Measurements from ENCODE around the gene TNF. TPM values are rescaled to one million over a fixed set of nuclear protein-coding genes. Genes with fewer than 3 reads are reported as not detected.

Gene TNF
- total RNA-seq, 4 donors from 2014 or later, result 0.65 to 1.5 (median 0.96) TPM; not detected in 1

DNA sequence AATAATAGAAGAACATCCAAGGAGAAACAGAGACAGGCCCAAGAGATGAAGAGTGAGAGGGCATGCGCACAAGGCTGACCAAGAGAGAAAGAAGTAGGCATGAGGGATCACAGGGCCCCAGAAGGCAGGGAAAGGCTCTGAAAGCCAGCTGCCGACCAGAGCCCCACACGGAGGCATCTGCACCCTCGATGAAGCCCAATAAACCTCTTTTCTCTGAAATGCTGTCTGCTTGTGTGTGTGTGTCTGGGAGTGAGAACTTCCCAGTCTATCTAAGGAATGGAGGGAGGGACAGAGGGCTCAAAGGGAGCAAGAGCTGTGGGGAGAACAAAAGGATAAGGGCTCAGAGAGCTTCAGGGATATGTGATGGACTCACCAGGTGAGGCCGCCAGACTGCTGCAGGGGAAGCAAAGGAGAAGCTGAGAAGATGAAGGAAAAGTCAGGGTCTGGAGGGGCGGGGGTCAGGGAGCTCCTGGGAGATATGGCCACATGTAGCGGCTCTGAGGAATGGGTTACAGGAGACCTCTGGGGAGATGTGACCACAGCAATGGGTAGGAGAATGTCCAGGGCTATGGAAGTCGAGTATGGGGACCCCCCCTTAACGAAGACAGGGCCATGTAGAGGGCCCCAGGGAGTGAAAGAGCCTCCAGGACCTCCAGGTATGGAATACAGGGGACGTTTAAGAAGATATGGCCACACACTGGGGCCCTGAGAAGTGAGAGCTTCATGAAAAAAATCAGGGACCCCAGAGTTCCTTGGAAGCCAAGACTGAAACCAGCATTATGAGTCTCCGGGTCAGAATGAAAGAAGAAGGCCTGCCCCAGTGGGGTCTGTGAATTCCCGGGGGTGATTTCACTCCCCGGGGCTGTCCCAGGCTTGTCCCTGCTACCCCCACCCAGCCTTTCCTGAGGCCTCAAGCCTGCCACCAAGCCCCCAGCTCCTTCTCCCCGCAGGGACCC lies 981 bp upstream of the TNF start:
- no peak for DNase-seq (ENCODE audit: low spot score)
- no peak for TF ChIP-seq CTCF (IDR thresholded peaks at IDR 0.05)
- no peak for ATAC-seq (ENCODE audit: low FRiP score)

- no peak for DNase-seq (ENCODE audit: low spot score)
- no peak for ATAC-seq (ENCODE audit: low FRiP score)
- TF ChIP-seq CTCF (IDR thresholded peaks at IDR 0.05), result no peak
Observed at GRCh38 chr6:31575952-31576685, 754 bp downstream of the TNF start.

DNA sequence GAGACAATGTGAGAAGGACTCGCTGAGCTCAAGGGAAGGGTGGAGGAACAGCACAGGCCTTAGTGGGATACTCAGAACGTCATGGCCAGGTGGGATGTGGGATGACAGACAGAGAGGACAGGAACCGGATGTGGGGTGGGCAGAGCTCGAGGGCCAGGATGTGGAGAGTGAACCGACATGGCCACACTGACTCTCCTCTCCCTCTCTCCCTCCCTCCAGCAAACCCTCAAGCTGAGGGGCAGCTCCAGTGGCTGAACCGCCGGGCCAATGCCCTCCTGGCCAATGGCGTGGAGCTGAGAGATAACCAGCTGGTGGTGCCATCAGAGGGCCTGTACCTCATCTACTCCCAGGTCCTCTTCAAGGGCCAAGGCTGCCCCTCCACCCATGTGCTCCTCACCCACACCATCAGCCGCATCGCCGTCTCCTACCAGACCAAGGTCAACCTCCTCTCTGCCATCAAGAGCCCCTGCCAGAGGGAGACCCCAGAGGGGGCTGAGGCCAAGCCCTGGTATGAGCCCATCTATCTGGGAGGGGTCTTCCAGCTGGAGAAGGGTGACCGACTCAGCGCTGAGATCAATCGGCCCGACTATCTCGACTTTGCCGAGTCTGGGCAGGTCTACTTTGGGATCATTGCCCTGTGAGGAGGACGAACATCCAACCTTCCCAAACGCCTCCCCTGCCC lies 1.7 kb downstream of the TNF start:
- DNase-seq (ENCODE audit: low spot score), result no peak
- ATAC-seq (ENCODE audit: low FRiP score), result no peak
- no peak for TF ChIP-seq CTCF (IDR thresholded peaks at IDR 0.05)

DNA sequence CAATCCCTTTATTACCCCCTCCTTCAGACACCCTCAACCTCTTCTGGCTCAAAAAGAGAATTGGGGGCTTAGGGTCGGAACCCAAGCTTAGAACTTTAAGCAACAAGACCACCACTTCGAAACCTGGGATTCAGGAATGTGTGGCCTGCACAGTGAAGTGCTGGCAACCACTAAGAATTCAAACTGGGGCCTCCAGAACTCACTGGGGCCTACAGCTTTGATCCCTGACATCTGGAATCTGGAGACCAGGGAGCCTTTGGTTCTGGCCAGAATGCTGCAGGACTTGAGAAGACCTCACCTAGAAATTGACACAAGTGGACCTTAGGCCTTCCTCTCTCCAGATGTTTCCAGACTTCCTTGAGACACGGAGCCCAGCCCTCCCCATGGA lies 2.2 kb downstream of the TNF start:
- TF ChIP-seq CTCF (IDR thresholded peaks at IDR 0.05), result no peak
- ATAC-seq (ENCODE audit: low FRiP score), result no peak
- no peak for DNase-seq (ENCODE audit: low spot score)

DNA sequence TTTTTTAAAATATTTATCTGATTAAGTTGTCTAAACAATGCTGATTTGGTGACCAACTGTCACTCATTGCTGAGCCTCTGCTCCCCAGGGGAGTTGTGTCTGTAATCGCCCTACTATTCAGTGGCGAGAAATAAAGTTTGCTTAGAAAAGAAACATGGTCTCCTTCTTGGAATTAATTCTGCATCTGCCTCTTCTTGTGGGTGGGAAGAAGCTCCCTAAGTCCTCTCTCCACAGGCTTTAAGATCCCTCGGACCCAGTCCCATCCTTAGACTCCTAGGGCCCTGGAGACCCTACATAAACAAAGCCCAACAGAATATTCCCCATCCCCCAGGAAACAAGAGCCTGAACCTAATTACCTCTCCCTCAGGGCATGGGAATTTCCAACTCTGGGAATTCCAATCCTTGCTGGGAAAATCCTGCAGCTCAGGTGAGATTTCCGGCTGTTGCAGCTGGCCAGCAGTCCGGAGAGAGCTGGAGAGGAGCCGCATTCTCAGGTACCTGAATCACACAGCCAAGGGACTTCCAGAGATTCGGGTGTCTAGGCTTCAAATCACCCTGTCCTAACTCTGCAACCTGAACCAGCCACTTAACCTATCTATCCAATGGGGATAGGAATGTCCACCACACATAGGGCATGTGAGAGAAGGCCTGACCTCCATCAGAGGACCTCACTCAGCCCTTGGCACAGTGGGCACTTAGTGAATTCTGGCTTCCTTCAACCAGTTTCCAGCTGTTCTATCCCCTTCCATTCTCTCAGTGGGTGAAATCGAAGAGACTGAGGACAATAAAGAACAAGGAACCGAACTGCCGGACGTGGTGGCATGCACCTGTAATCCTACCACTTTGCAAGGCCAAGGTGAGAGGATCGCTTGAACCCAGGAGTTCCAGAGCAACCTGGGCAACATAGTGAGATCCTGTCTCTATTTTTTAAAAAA lies 3.1 kb downstream of the TNF start:
- DNase-seq (ENCODE audit: low spot score) (no peak), ATAC-seq (ENCODE audit: low FRiP score) (no peak)
- TF ChIP-seq CTCF (IDR thresholded peaks at IDR 0.05), result no peak

DNA sequence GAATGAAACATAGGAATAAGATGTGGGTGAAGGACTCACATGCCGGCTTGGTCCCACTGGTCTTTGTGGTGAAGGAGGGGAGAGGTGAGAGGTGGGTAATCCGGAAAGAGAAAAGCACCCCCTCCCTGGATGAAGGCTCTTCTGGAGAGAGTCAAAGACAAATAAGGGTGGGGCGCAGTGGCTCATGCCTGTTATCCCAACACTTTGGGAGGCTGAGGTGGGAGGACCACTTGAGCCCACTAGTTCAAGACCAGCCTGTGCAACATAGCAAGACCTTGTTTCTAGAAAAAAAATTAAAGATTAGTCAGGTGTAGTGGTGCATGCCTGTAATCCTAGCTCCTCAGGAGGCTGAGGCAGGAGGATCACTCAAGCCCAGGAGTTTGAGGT lies 3.7 kb downstream of the TNF start:
- ATAC-seq (ENCODE audit: low FRiP score), result no peak
- DNase-seq (ENCODE audit: low spot score), result no peak
- no peak for TF ChIP-seq CTCF (IDR thresholded peaks at IDR 0.05)
